Neural cell (in vitro differentiated cells): ENCODE measurements around the gene FILIP1L. TPM values are rescaled to one million over a fixed set of nuclear protein-coding genes. Genes with fewer than 3 reads are reported as not detected.

Source experiments
- H2AFZ ChIP-seq: fragments of 200-600, 300-800 bp; sonication (generic), shearing (Covaris generic); 2 replicates; pipeline ENCODE4 v1.6.0; 2014; ENCODE audit warnings: low read depth, mild to moderate bottlenecking, antibody characterized with exemption, low read length, moderate library complexity
- H3F3A ChIP-seq: fragments of 200-600 bp; shearing (Covaris generic); 2 replicates; pipeline ENCODE4 v1.6.1; 2016; ENCODE audit warnings: mild to moderate bottlenecking, moderate library complexity, mixed read lengths, antibody characterized with exemption, low read length; ENCODE audit not compliant: insufficient read depth, poor library complexity, severe bottlenecking
- H3K27ac ChIP-seq: fragments of 200-600, 300-800 bp; sonication (generic), shearing (Covaris generic); 2 replicates; pipeline ENCODE4 v1.5.1; 2014; ENCODE audit warnings: mild to moderate bottlenecking, low read length, moderate library complexity
- H3K27me3 ChIP-seq: fragments of 300-800, 200-600 bp; sonication (generic), shearing (Covaris generic); 2 replicates; pipeline ENCODE4 v1.6.0; 2014; ENCODE audit warnings: mild to moderate bottlenecking, low read depth, low read length, moderate library complexity; ENCODE audit not compliant: insufficient read depth
- H3K36me3 ChIP-seq: fragments of 300-800, 200-600 bp; sonication (generic), shearing (Covaris generic); 2 replicates; pipeline ENCODE4 v1.5.1; 2014; ENCODE audit warnings: mild to moderate bottlenecking, antibody characterized with exemption, low read length, moderate library complexity; ENCODE audit not compliant: insufficient read depth
- H3K4me2 ChIP-seq: fragments of 300-800, 200-600 bp; sonication (generic), shearing (Covaris generic); 2 replicates; pipeline ENCODE4 v1.6.0; 2014; ENCODE audit warnings: mild to moderate bottlenecking, low read length
- H3K4me3 ChIP-seq: fragments of 300-800, 200-600 bp; sonication (generic), shearing (Covaris generic); 2 replicates; pipeline ENCODE4 v1.5.1; 2014; ENCODE audit warnings: mild to moderate bottlenecking, low read length, moderate library complexity
- H3K79me2 ChIP-seq: fragments of 200-600 bp; shearing (Covaris generic); replicated peaks from 2 replicates; pipeline ENCODE4 v1.6.0; 2014; ENCODE audit warnings: mild to moderate bottlenecking, low read length, moderate library complexity; ENCODE audit not compliant: insufficient read depth
- H3K9ac ChIP-seq: fragments of 300-800, 200-600 bp; sonication (generic), shearing (Covaris generic); 2 replicates; pipeline ENCODE4 v1.6.1; 2016; ENCODE audit warnings: mild to moderate bottlenecking, low read length, mixed read lengths
- H3K9me2 ChIP-seq: fragments of 200-600 bp; shearing (Covaris generic); 2 replicates; pipeline ENCODE4 v1.6.1; 2016; ENCODE audit warnings: mild to moderate bottlenecking, low read length, mixed read lengths; ENCODE audit not compliant: insufficient read depth
- H3K9me3 ChIP-seq: fragments of 200-600, 300-800 bp; sonication (generic), shearing (Covaris generic); 2 replicates; pipeline ENCODE4 v1.6.1; 2016; ENCODE audit warnings: mild to moderate bottlenecking, mixed run types, low read length, moderate library complexity, mixed read lengths
- H4K20me1 ChIP-seq: fragments of 200-600 bp; shearing (Covaris generic); 2 replicates; pipeline ENCODE4 v1.6.1; 2016; ENCODE audit warnings: mild to moderate bottlenecking, mixed run types; ENCODE audit not compliant: insufficient read depth
- CTCF ChIP-seq: fragments of 450-650 bp; IDR thresholded peaks from 2 replicates; pipeline ENCODE4 v1.5.1; 2014; ENCODE audit warnings: antibody characterized with exemption, mild to moderate bottlenecking, moderate library complexity; ENCODE audit not compliant: poor library complexity, severe bottlenecking
- EP300 ChIP-seq: fragments of 450-650 bp; conservative IDR thresholded peaks from 2 replicates; pipeline ENCODE4 v1.6.1; 2014; ENCODE audit warnings: antibody characterized with exemption, mild to moderate bottlenecking, moderate library complexity; ENCODE audit not compliant: poor library complexity, severe bottlenecking
- EZH2 ChIP-seq: fragments of 200-600, 300-800 bp; shearing (Covaris generic), sonication (generic); IDR thresholded peaks from 2 replicates; pipeline ENCODE4 v1.6.1; 2014; ENCODE audit warnings: antibody characterized with exemption, low read length, borderline replicate concordance, mild to moderate bottlenecking; ENCODE audit not compliant: insufficient read depth, poor library complexity, severe bottlenecking
- MXI1 ChIP-seq: fragments of 450-650 bp; conservative IDR thresholded peaks from 2 replicates; pipeline ENCODE4 v1.6.1; 2014; ENCODE audit warnings: antibody characterized with exemption, mild to moderate bottlenecking; ENCODE audit not compliant: poor library complexity, severe bottlenecking
- POLR2AphosphoS5 ChIP-seq: IDR thresholded peaks from 2 replicates; pipeline ENCODE4 v1.6.1; 2012
- RAD21 ChIP-seq: fragments of 450-650 bp; conservative IDR thresholded peaks from 2 replicates; pipeline ENCODE4 v1.6.1; 2014; ENCODE audit warnings: antibody characterized with exemption, mild to moderate bottlenecking, moderate library complexity
- SMC3 ChIP-seq: fragments of 450-650 bp; conservative IDR thresholded peaks from 2 replicates; pipeline ENCODE4 v1.6.1; 2014; ENCODE audit warnings: antibody characterized with exemption, mild to moderate bottlenecking, moderate library complexity; ENCODE audit not compliant: poor library complexity
- TAF1 ChIP-seq: IDR thresholded peaks from 2 replicates; pipeline ENCODE4 v1.6.1; 2012; ENCODE audit warnings: low read depth
- polyA plus RNA-seq: library from polyadenylated mRNA; depleted of rRNA; stranded (reverse); fragments of >200 nt; gene quantifications from 2 replicates; pipeline ENCODE4 v1.2.3, GENCODE V29; 2014
- TF ChIP-seq, protein P1 (sequence below): IDR thresholded peaks from 2 replicates; pipeline ENCODE4 v1.6.1; 2012; ENCODE audit warnings: borderline replicate concordance

Gene FILIP1L
- polyA plus RNA-seq, 1 donor from 2014 or later, result 0.27 TPM

- Histone ChIP-seq H3K4me3 (no peak overlapping the region), H3K9me2 (no peaks in the 10 kb centered on the region), H3K27ac (no peak overlapping the region), H3K36me3 (no peaks in the 10 kb centered on the region), H3F3A (no peaks in the 10 kb centered on the region), H2AFZ (no peak overlapping the region), H3K9ac (no peak overlapping the region), H3K9me3 (no peaks in the 10 kb centered on the region), H3K4me2 (no peak overlapping the region), H3K79me2 (no peaks in the 10 kb centered on the region), H4K20me1 (no peaks in the 10 kb centered on the region), H3K27me3 (no peaks in the 10 kb centered on the region)
- no peak for TF ChIP-seq EP300
- TF ChIP-seq SMC3, result no peak
- TF ChIP-seq, protein P1, sequence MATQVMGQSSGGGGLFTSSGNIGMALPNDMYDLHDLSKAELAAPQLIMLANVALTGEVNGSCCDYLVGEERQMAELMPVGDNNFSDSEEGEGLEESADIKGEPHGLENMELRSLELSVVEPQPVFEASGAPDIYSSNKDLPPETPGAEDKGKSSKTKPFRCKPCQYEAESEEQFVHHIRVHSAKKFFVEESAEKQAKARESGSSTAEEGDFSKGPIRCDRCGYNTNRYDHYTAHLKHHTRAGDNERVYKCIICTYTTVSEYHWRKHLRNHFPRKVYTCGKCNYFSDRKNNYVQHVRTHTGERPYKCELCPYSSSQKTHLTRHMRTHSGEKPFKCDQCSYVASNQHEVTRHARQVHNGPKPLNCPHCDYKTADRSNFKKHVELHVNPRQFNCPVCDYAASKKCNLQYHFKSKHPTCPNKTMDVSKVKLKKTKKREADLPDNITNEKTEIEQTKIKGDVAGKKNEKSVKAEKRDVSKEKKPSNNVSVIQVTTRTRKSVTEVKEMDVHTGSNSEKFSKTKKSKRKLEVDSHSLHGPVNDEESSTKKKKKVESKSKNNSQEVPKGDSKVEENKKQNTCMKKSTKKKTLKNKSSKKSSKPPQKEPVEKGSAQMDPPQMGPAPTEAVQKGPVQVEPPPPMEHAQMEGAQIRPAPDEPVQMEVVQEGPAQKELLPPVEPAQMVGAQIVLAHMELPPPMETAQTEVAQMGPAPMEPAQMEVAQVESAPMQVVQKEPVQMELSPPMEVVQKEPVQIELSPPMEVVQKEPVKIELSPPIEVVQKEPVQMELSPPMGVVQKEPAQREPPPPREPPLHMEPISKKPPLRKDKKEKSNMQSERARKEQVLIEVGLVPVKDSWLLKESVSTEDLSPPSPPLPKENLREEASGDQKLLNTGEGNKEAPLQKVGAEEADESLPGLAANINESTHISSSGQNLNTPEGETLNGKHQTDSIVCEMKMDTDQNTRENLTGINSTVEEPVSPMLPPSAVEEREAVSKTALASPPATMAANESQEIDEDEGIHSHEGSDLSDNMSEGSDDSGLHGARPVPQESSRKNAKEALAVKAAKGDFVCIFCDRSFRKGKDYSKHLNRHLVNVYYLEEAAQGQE, result no peak
- TF ChIP-seq TAF1, result no peak
- TF ChIP-seq MXI1, result no peak
- TF ChIP-seq POLR2AphosphoS5, result no peak
- no peak for TF ChIP-seq RAD21
- TF ChIP-seq EZH2, result no peak
- no peak for TF ChIP-seq CTCF
Observed at GRCh38 chr3:99845331-99845730, 269.0 kb downstream of the FILIP1L start.

GRCh38 chr3:99843590-99844258 is 270.6 kb downstream of the FILIP1L start:
- Histone ChIP-seq H3K4me3 (no peak overlapping the region), H3K27ac (no peak overlapping the region), H2AFZ (no peak overlapping the region), H3K9me2 (no peaks in the 10 kb centered on the region), H3K36me3 (no peaks in the 10 kb centered on the region), H3K9ac (no peak overlapping the region), H3F3A (no peaks in the 10 kb centered on the region), H3K9me3 (no peaks in the 10 kb centered on the region), H4K20me1 (no peaks in the 10 kb centered on the region), H3K27me3 (no peaks in the 10 kb centered on the region), H3K4me2 (no peak overlapping the region), H3K79me2 (no peaks in the 10 kb centered on the region)
- TF ChIP-seq CTCF (peak; percentile 3), SMC3 (no peak), TAF1 (no peak), POLR2AphosphoS5 (no peak)
